ENCODE data around the gene DYNLRB1. TPM values are rescaled to one million over a fixed set of nuclear protein-coding genes. Genes with fewer than 3 reads are reported as not detected.

Gene DYNLRB1
- 192 and 275 TPM in 2 replicates for total RNA-seq (2014; rRNA removed; shearing (Covaris generic))

DNA sequence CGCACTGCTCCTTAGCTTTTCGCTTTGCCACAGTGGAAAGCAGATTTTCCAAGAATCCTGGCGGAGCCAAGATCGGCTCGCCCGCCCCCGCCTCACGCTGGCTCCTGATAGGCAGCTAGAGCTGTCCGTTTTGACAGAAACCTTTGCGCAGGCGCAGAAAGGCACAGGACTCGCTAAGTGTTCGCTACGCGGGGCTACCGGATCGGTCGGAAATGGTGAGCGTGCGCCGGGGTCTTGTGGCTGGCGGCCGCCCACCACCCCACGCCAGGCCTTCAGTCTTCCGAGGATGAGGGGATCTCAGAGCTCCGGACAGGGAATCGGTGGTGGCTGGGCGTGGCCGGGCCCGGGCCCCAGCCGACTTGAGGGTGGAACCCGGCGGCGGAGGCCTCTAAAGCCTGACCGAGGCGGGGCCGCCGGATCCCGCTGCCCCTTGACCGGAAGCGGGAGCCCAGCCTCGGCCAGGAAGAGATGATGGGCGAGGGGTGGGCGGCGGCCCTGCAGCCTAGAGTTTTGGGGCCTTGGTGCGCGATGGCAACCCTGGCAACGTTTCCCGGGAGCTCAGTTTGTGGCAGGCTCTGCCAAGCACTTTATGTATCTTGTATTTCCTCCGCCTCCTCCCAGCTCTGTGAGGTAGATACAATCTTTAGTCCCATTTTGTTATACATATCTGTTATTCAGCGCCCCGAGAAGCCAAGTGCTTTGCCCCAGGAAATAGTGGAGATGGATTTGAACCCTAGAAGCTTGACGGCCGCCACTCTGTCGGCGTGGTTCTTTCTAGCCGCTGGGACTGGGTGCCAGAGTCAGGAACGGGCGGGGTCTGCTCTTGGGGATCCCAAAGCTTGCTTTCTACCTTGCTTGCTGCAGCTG lies at the start of gene DYNLRB1:
DYNLRB1 (plus strand) TSS at position 176 of the 867 bp plus-strand sequence; CDS start at position 213, 37 bp downstream.

DNA sequence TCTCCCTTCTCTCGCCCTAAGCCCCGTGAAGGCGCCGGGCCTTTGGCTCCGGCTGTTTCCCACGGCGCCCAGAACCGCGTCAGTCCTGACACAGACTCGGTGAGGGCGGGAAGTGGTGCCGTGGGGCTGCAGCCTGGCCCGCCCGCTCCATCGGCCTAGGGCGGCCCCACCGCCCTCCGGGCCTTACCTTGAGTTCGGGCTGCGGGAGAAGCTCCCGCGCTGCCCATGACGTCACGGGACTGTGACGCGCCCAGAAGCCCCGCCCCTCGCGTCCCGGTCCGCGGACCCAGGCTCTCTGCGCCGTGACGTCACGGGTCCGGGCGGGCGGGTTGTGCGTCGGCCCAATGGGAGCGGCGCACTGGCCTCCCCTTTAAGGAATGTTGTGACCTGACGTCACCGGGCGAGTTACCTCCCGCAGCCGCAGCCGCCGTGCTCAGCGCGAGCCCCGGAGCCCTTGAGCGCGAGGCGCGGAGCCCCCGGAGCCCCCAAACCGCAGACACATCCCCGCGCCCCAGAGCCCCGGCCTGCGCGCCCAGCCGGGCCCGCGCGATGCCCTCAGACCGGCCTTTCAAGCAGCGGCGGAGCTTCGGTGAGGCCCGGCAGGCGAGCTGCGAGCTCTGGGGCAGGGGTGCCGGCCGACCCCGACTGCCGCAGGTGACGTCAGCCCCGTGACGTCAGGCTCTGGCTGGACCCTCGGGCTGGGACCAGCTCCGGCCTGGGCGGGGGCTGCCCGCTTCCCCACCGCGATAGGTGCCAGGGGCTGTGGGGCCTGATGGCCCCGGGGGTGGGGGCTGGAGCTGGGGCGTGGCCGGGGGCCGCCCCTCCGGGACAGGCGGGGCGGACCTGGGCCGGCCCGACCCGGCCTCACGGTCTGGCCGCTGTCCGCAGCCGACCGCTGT lies 42.3 kb downstream of the DYNLRB1 start, which contains the start of gene MAP1LC3A:
MAP1LC3A (plus strand) TSS at position 399 of the 899 bp plus-strand sequence; CDS start at position 550, 151 bp downstream.

Small RNAs within 50 kb of the gene (small RNA-seq; reads per million reads assigned to genes)
- gene RF00019, result not detected

Other genes starting within 250 kb of the DYNLRB1 start
- 155 and 165 TPM in 2 replicates for gene AHCY, start 213.1 kb upstream of the DYNLRB1 start, total RNA-seq (2014; rRNA removed; shearing (Covaris generic))
- 49.1 and 53.9 TPM in 2 replicates for gene ITCH, start 153.1 kb upstream of the DYNLRB1 start, total RNA-seq (2014; rRNA removed; shearing (Covaris generic))
- gene MAP1LC3A, start 42.3 kb downstream of the DYNLRB1 start, total RNA-seq (2014; rRNA removed; shearing (Covaris generic)), result 39.1 and 39.9 TPM in 2 replicates
- gene PIGU, start 160.7 kb downstream of the DYNLRB1 start, total RNA-seq (2014; rRNA removed; shearing (Covaris generic)), result 19.4 and 26.4 TPM in 2 replicates
- 2.2 and 3.1 TPM in 2 replicates for gene TP53INP2, start 187.9 kb downstream of the DYNLRB1 start, total RNA-seq (2014; rRNA removed; shearing (Covaris generic))

Measured in A375 (cell line).